ENCODE measurements around the gene RNF169.

RNF169 gene

GRCh38 chr11:74847395-74847794, 98.7 kb downstream of the RNF169 start:
- Histone ChIP-seq H3K4me3 (ENCODE audit: low read depth, low read length) (no peak overlapping the region), H3K9ac (ENCODE audit: low read length) (no peak overlapping the region), H3K27ac (ENCODE audit: low read depth, low read length) (no peak overlapping the region), H3K36me3 (ENCODE audit: control insufficient read depth, insufficient read depth, low read length) (peaks cover 49% of the 10 kb centered on the region), H3K4me1 (ENCODE audit: control insufficient read depth, insufficient read depth, low read length) (peaks cover 26% of the 10 kb centered on the region), H3K27me3 (ENCODE audit: control insufficient read depth, insufficient read depth, low read length) (no peaks in the 10 kb centered on the region), H3K9me3 (ENCODE audit: control insufficient read depth, insufficient read depth, low read depth, low read length) (no peaks in the 10 kb centered on the region)

- Histone ChIP-seq H3K4me3 (ENCODE audit: low read depth, low read length) (no peak overlapping the region), H3K27ac (ENCODE audit: low read depth, low read length) (no peak overlapping the region), H3K4me1 (ENCODE audit: control insufficient read depth, insufficient read depth, low read length) (peaks cover 26% of the 10 kb centered on the region), H3K27me3 (ENCODE audit: control insufficient read depth, insufficient read depth, low read length) (no peaks in the 10 kb centered on the region), H3K9me3 (ENCODE audit: control insufficient read depth, insufficient read depth, low read depth, low read length) (no peaks in the 10 kb centered on the region), H3K9ac (ENCODE audit: low read length) (no peak overlapping the region), H3K36me3 (ENCODE audit: control insufficient read depth, insufficient read depth, low read length) (peaks cover 44% of the 10 kb centered on the region)
Measured at GRCh38 chr11:74847895-74848294, 99.2 kb downstream of the RNF169 start.

DNA sequence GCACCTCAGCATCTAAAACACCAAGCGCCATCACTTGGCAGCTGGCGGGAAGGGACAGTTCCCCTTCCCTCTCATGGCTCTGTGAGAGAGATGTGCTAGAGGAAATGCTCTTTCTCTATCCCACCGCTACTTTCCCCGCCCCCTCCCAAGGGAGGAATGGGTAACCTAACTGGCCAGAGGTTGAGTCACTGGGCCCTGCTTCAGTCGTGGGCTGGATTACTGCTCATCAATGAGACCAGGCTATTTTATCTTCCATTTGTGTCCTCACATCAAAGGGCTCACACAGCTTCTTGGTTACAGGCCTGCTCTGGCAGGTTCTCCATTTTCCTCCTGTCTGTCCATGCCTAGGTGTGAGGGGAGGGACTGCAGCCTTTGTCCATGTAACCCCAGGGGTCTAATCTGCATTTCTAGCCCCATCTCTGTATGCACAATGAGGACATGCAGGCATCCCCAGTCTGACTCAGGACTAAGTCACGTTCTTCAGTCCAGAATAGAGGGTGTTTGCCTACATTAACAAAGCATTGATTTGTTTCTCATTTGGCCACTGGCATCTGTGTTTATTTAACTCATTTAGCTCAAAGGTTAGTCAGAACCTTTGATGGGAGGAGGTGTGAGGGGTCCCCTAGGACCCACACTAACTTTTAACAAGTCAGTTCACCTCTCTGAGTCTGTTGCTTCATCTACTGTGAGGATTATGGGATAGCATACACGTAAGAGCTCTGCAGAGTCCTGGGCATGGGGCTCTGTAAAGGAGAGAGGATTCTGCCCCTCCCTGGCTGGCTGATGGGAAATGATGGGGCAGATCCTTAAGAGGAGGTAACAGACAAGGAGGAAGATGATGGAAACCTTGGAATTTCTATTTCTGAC, 101.1 kb downstream of the RNF169 start:
- peak overlapping the region; percentile 86; the same call in 1 of the 2 replicates for H3K27ac ChIP-seq (ENCODE audit: low read depth, low read length)
- H3K9me3 ChIP-seq (ENCODE audit: control insufficient read depth, insufficient read depth, low read depth, low read length), result no peaks in the 10 kb centered on the region
- H3K9ac ChIP-seq (ENCODE audit: low read length), result peak overlapping the region; percentile 41
- H3K27me3 ChIP-seq (ENCODE audit: control insufficient read depth, insufficient read depth, low read length), result no peaks in the 10 kb centered on the region
- peaks cover 28% of the 10 kb centered on the region for H3K36me3 ChIP-seq (ENCODE audit: control insufficient read depth, insufficient read depth, low read length)
- peaks cover 26% of the 10 kb centered on the region for H3K4me1 ChIP-seq (ENCODE audit: control insufficient read depth, insufficient read depth, low read length)
- peak overlapping the region; percentile 4; the same call in 1 of the 2 replicates for H3K4me3 ChIP-seq (ENCODE audit: low read depth, low read length)

- H3K9me3 ChIP-seq (ENCODE audit: control insufficient read depth, insufficient read depth, low read depth, low read length), result no peaks in the 10 kb centered on the region
- H3K27me3 ChIP-seq (ENCODE audit: control insufficient read depth, insufficient read depth, low read length), result no peaks in the 10 kb centered on the region
- no peak overlapping the region for H3K9ac ChIP-seq (ENCODE audit: low read length)
- peaks cover 26% of the 10 kb centered on the region for H3K4me1 ChIP-seq (ENCODE audit: control insufficient read depth, insufficient read depth, low read length)
- H3K27ac ChIP-seq (ENCODE audit: low read depth, low read length), result no peak overlapping the region
- no peak overlapping the region for H3K4me3 ChIP-seq (ENCODE audit: low read depth, low read length)
- peaks cover 23% of the 10 kb centered on the region for H3K36me3 ChIP-seq (ENCODE audit: control insufficient read depth, insufficient read depth, low read length)
Measured at GRCh38 chr11:74853223-74853622, 104.6 kb downstream of the RNF169 start.

GRCh38 chr11:74860743-74861142, 112.1 kb downstream of the RNF169 start:
- H3K4me1 ChIP-seq (ENCODE audit: control insufficient read depth, insufficient read depth, low read length), result no peaks in the 10 kb centered on the region
- no peak overlapping the region for H3K4me3 ChIP-seq (ENCODE audit: low read depth, low read length)
- no peak overlapping the region for H3K27ac ChIP-seq (ENCODE audit: low read depth, low read length)
- no peak overlapping the region for H3K9ac ChIP-seq (ENCODE audit: low read length)
- peaks cover 77% of the 10 kb centered on the region for H3K36me3 ChIP-seq (ENCODE audit: control insufficient read depth, insufficient read depth, low read length)
- peaks cover 46% of the 10 kb centered on the region for H3K9me3 ChIP-seq (ENCODE audit: control insufficient read depth, insufficient read depth, low read depth, low read length)
- H3K27me3 ChIP-seq (ENCODE audit: control insufficient read depth, insufficient read depth, low read length), result no peaks in the 10 kb centered on the region

GRCh38 chr11:74863410-74863809, 114.8 kb downstream of the RNF169 start:
- Histone ChIP-seq H3K27ac (ENCODE audit: low read depth, low read length) (no peak overlapping the region), H3K27me3 (ENCODE audit: control insufficient read depth, insufficient read depth, low read length) (no peaks in the 10 kb centered on the region), H3K4me3 (ENCODE audit: low read depth, low read length) (no peak overlapping the region), H3K4me1 (ENCODE audit: control insufficient read depth, insufficient read depth, low read length) (no peaks in the 10 kb centered on the region), H3K36me3 (ENCODE audit: control insufficient read depth, insufficient read depth, low read length) (peaks cover 61% of the 10 kb centered on the region), H3K9me3 (ENCODE audit: control insufficient read depth, insufficient read depth, low read depth, low read length) (peaks cover 69% of the 10 kb centered on the region), H3K9ac (ENCODE audit: low read length) (no peak overlapping the region)

DNA sequence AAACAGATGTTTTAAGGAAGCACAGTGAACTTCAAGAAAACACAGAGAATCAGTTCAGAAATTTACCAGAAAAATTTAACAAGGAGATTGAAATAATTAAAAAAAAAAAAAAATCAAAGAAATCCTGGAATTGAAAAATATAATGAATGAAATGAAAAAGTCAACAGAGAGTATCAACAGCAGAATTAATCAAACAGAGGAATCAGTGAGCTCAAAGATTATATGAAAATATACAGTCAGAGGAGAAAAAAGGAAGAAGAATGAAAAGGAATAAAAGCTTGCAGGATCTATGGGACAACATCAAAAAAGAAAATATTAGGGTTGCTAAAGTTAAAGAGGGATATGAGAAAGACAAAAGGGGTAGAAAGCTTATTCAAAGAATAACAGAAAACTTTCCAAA, 117.9 kb downstream of the RNF169 start:
- no peak overlapping the region for H3K9ac ChIP-seq (ENCODE audit: low read length)
- peaks cover 74% of the 10 kb centered on the region for H3K9me3 ChIP-seq (ENCODE audit: control insufficient read depth, insufficient read depth, low read depth, low read length)
- peaks cover 48% of the 10 kb centered on the region for H3K36me3 ChIP-seq (ENCODE audit: control insufficient read depth, insufficient read depth, low read length)
- no peaks in the 10 kb centered on the region for H3K27me3 ChIP-seq (ENCODE audit: control insufficient read depth, insufficient read depth, low read length)
- no peaks in the 10 kb centered on the region for H3K4me1 ChIP-seq (ENCODE audit: control insufficient read depth, insufficient read depth, low read length)
- H3K27ac ChIP-seq (ENCODE audit: low read depth, low read length), result no peak overlapping the region
- H3K4me3 ChIP-seq (ENCODE audit: low read depth, low read length), result no peak overlapping the region

GRCh38 chr11:74870485-74870884, 121.8 kb downstream of the RNF169 start:
- H3K4me1 ChIP-seq (ENCODE audit: control insufficient read depth, insufficient read depth, low read length), result no peaks in the 10 kb centered on the region
- H3K27ac ChIP-seq (ENCODE audit: low read depth, low read length), result no peak overlapping the region
- peaks cover 64% of the 10 kb centered on the region for H3K9me3 ChIP-seq (ENCODE audit: control insufficient read depth, insufficient read depth, low read depth, low read length)
- H3K4me3 ChIP-seq (ENCODE audit: low read depth, low read length), result no peak overlapping the region
- no peaks in the 10 kb centered on the region for H3K27me3 ChIP-seq (ENCODE audit: control insufficient read depth, insufficient read depth, low read length)
- H3K9ac ChIP-seq (ENCODE audit: low read length), result no peak overlapping the region
- H3K36me3 ChIP-seq (ENCODE audit: control insufficient read depth, insufficient read depth, low read length), result peaks cover 39% of the 10 kb centered on the region

DNA sequence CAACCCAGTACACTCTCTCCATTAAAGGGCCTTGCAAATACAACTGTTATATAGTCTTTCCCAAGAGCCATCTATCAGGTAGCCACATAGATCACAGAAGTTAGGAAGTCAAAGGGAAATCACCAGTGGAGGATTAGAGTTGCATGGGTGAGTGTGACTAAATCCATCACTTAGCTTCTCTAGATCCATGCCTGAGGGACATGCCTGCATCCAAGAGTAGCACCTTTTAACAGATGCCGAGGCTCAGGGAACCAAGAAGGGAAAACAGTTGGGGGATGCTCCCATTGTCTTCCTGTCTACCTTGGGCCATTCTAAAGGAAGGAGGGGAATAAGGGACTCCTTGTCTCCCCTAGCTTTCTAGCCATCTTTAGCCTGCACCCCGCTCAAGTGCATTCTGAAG, 122.4 kb downstream of the RNF169 start:
- Histone ChIP-seq H3K4me1 (ENCODE audit: control insufficient read depth, insufficient read depth, low read length) (no peaks in the 10 kb centered on the region), H3K36me3 (ENCODE audit: control insufficient read depth, insufficient read depth, low read length) (peaks cover 42% of the 10 kb centered on the region), H3K9ac (ENCODE audit: low read length) (no peak overlapping the region), H3K4me3 (ENCODE audit: low read depth, low read length) (no peak overlapping the region), H3K9me3 (ENCODE audit: control insufficient read depth, insufficient read depth, low read depth, low read length) (peaks cover 61% of the 10 kb centered on the region), H3K27me3 (ENCODE audit: control insufficient read depth, insufficient read depth, low read length) (no peaks in the 10 kb centered on the region), H3K27ac (ENCODE audit: low read depth, low read length) (no peak overlapping the region)

- Histone ChIP-seq H3K36me3 (ENCODE audit: control insufficient read depth, insufficient read depth, low read length) (peaks cover 30% of the 10 kb centered on the region), H3K27me3 (ENCODE audit: control insufficient read depth, insufficient read depth, low read length) (no peaks in the 10 kb centered on the region), H3K4me3 (ENCODE audit: low read depth, low read length) (no peak overlapping the region), H3K9me3 (ENCODE audit: control insufficient read depth, insufficient read depth, low read depth, low read length) (peaks cover 17% of the 10 kb centered on the region), H3K27ac (ENCODE audit: low read depth, low read length) (no peak overlapping the region), H3K4me1 (ENCODE audit: control insufficient read depth, insufficient read depth, low read length) (no peaks in the 10 kb centered on the region), H3K9ac (ENCODE audit: low read length) (no peak overlapping the region)
Measured at GRCh38 chr11:74877132-74877531, 128.5 kb downstream of the RNF169 start.

Data from HUES6 (cell line).